ENCODE results near the gene NINL. TPM values are rescaled to one million over a fixed set of nuclear protein-coding genes. Genes with fewer than 3 reads are reported as not detected.

NINL gene
- total RNA-seq, 3 donors from 2014 or later (not counting 1 experiment from before 2014, with no cell fraction given) = 3.1 to 6.9 (median 4.9) TPM

DNA sequence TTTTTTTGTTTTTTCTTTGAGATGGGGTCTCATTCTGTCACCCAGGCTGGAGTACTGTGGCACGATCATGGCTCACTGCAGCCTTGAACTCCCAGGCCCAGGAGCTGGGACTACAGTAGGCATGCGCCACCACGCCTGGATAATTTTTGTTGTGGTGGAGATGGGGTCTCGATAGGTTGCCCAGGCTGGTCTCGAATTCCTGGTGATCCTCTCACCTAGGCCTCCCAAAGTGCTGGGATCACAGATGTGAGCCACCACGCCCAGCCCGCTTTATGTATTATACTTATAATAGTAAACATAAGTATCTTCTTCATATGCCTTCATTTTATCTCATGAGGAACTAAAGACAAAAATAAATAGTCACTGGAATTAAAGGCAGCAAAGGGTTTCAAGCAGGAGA is 114.3 kb downstream of the NINL start:
- no peak overlapping the region for H3K27ac Mint-ChIP-seq
- WGBS (ENCODE audit: insufficient coverage) = 76% methylated on average over 5 of the region's 7 CpGs
- H3K27me3 Mint-ChIP-seq (ENCODE audit: low read depth in 2 of 2) = no peaks in the 10 kb centered on the region
- no peak overlapping the region for H3K27ac ChIP-seq (ENCODE audit: low read length)
- no peaks in the 10 kb centered on the region for H3K36me3 Mint-ChIP-seq
- H3K4me3 ChIP-seq (ENCODE audit: low read length) = no peak overlapping the region
- H3K4me1 ChIP-seq (ENCODE audit: control insufficient read depth, insufficient read depth, low read length) = no peaks in the 10 kb centered on the region
- no peaks in the 10 kb centered on the region for H3K9me3 Mint-ChIP-seq
- no peak for DNase-seq
- intact Hi-C loops (cut with micrococcal nuclease) = no loop called here
- H3K4me3 Mint-ChIP-seq = no peak overlapping the region
- no peaks in the 10 kb centered on the region for H3K36me3 ChIP-seq (ENCODE audit: control insufficient read depth, insufficient read depth, low read length)
- no peaks in the 10 kb centered on the region for H3K27me3 ChIP-seq (ENCODE audit: control insufficient read depth, insufficient read depth, low read length)
- no peaks in the 10 kb centered on the region for H3K9me3 ChIP-seq (ENCODE audit: control insufficient read depth, insufficient read depth, low read length)
- TF ChIP-seq, protein P1, sequence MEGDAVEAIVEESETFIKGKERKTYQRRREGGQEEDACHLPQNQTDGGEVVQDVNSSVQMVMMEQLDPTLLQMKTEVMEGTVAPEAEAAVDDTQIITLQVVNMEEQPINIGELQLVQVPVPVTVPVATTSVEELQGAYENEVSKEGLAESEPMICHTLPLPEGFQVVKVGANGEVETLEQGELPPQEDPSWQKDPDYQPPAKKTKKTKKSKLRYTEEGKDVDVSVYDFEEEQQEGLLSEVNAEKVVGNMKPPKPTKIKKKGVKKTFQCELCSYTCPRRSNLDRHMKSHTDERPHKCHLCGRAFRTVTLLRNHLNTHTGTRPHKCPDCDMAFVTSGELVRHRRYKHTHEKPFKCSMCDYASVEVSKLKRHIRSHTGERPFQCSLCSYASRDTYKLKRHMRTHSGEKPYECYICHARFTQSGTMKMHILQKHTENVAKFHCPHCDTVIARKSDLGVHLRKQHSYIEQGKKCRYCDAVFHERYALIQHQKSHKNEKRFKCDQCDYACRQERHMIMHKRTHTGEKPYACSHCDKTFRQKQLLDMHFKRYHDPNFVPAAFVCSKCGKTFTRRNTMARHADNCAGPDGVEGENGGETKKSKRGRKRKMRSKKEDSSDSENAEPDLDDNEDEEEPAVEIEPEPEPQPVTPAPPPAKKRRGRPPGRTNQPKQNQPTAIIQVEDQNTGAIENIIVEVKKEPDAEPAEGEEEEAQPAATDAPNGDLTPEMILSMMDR (IDR thresholded peaks at IDR 0.05) = no peak
- ATAC-seq = no peak
- peaks cover 0 to 11% of the 10 kb centered on the region in 2 donors for H3K4me1 Mint-ChIP-seq

DNA sequence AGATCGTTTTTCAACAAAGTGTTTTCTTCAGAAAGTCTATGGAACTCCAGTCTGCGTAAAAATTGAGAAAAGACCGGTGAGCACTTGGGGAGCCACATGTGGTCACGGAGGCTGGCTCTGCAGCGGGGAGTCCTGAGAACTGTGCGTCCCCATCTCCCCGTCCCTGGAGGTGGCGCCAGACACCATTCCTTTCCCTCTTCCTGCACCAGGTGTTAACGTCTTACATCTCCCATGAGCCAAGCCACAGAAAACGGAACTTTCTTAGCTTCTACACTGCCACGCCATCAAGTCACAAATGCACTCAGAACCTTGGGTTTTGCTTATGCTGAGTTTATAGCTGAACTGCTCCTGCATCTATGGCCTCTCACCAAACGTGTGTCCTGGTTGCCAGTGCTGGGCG is 115.3 kb downstream of the NINL start:
- peak overlapping the region in 1 of 2 donors; percentile 27 for H3K27ac Mint-ChIP-seq
- ATAC-seq = peak in 1 of 3 donors; percentile 30

DNA sequence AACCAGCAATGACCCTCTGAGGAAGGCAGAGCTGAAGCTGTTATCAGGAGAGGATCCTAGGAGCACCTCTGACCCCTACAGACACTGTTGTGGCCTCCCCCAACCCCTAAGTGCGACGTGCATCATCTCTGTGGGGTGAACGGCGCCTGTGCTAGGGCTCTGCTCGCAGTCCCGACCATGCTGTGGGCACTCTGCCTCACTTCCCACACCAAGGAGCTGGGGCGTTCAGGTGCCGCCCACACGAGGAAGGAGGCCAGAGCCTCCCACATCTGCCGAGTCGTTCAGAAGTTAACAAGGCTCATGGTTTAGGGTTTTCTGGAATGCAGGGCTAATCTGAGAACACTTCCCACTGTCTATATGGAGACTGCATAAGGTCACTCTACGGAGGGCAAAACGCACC is 115.8 kb downstream of the NINL start:
- peaks cover 0 to 11% of the 10 kb centered on the region in 2 donors for H3K4me1 Mint-ChIP-seq
- no peaks in the 10 kb centered on the region for H3K36me3 ChIP-seq (ENCODE audit: control insufficient read depth, insufficient read depth, low read length)
- H3K27me3 ChIP-seq (ENCODE audit: control insufficient read depth, insufficient read depth, low read length) = no peaks in the 10 kb centered on the region
- ATAC-seq (no peak), DNase-seq (no peak)
- WGBS (ENCODE audit: insufficient coverage) = 89% methylated on average over 13 of the region's 13 CpGs
- no peak overlapping the region for H3K27ac ChIP-seq (ENCODE audit: low read length)
- peak overlapping the region in 1 of 2 donors; percentile 27 for H3K27ac Mint-ChIP-seq
- no peaks in the 10 kb centered on the region for H3K4me1 ChIP-seq (ENCODE audit: control insufficient read depth, insufficient read depth, low read length)
- H3K9me3 Mint-ChIP-seq = no peaks in the 10 kb centered on the region
- H3K27me3 Mint-ChIP-seq (ENCODE audit: low read depth in 2 of 2) = no peaks in the 10 kb centered on the region
- no peaks in the 10 kb centered on the region for H3K36me3 Mint-ChIP-seq
- H3K4me3 Mint-ChIP-seq = no peak overlapping the region
- intact Hi-C loops (cut with micrococcal nuclease) = no loop called here
- H3K4me3 ChIP-seq (ENCODE audit: low read length) = no peak overlapping the region
- TF ChIP-seq, protein P1 (IDR thresholded peaks at IDR 0.05) = no peak
- H3K9me3 ChIP-seq (ENCODE audit: control insufficient read depth, insufficient read depth, low read length) = no peaks in the 10 kb centered on the region

More for the DNA sequence above, 115.3 kb downstream of the NINL start:
- Histone ChIP-seq H3K36me3 (ENCODE audit: control insufficient read depth, insufficient read depth, low read length) (no peaks in the 10 kb centered on the region), H3K4me1 (ENCODE audit: control insufficient read depth, insufficient read depth, low read length) (no peaks in the 10 kb centered on the region), H3K27me3 (ENCODE audit: control insufficient read depth, insufficient read depth, low read length) (no peaks in the 10 kb centered on the region), H3K9me3 (ENCODE audit: control insufficient read depth, insufficient read depth, low read length) (no peaks in the 10 kb centered on the region), H3K4me3 (ENCODE audit: low read length) (no peak overlapping the region), H3K27ac (ENCODE audit: low read length) (no peak overlapping the region)
- no peaks in the 10 kb centered on the region for H3K36me3 Mint-ChIP-seq
- H3K4me1 Mint-ChIP-seq = peaks cover 0 to 11% of the 10 kb centered on the region in 2 donors
- no peaks in the 10 kb centered on the region for H3K27me3 Mint-ChIP-seq (ENCODE audit: low read depth in 2 of 2)
- H3K4me3 Mint-ChIP-seq = no peak overlapping the region
- peak in 1 of 2 donors; percentile 68 for DNase-seq
- no peaks in the 10 kb centered on the region for H3K9me3 Mint-ChIP-seq
- 44% methylated on average over 13 of the region's 13 CpGs for WGBS (ENCODE audit: insufficient coverage)
- TF ChIP-seq, protein P1 (IDR thresholded peaks at IDR 0.05) = no peak
- intact Hi-C loops (cut with micrococcal nuclease) = no loop called here
